Caco-2 (cell line): ENCODE results near the gene ADARB2. TPM values are rescaled to one million over a fixed set of nuclear protein-coding genes. Genes with fewer than 3 reads are reported as not detected.

Source experiments
- BruUV-seq: library from RNA; stranded (reverse); fragments of 400-500 nt; replicated peaks from 2 replicates; lab custom pipeline; 2021; lab: Mats Ljungman, UMichigan
- CTCF ChIA-PET: fragments of 300-600 bp; sonication (Branson Sonifier 250); formaldehyde crosslinking; loops from one replicate; lab custom pipeline; 2022; ENCODE audit warnings: antibody characterized with exemption; lab: Charles Lee
- POLR2A ChIA-PET: fragments of 300-600 bp; sonication (Branson Sonifier 250); formaldehyde crosslinking; loops from one replicate; lab custom pipeline; 2022; ENCODE audit warnings: antibody characterized with exemption; lab: Charles Lee
- DNase-seq, 2 experiments: peaks; one replicate each; pipeline versions ENCODE4 v3.0.0 to v3.0.0-alpha.2; 2020 to 2022
- H3K27me3 ChIP-seq: replicated peaks from 2 replicates; pipeline ENCODE4 v1.6.0; 2011; ENCODE audit warnings: low read length; ENCODE audit not compliant: control insufficient read depth, insufficient read depth
- H3K36me3 ChIP-seq: 2 replicates; pipeline ENCODE4 v1.5.1; 2011; ENCODE audit warnings: low read length; ENCODE audit not compliant: control insufficient read depth, insufficient read depth
- H3K4me1 ChIP-seq: fragments of 250-450 bp; sonication (Bioruptor Pico); 2 replicates; pipeline ENCODE4 v1.5.1; 2020; ENCODE audit warnings: mild to moderate bottlenecking
- H3K4me3 ChIP-seq: 2 replicates; pipeline ENCODE4 v1.5.1; 2011; ENCODE audit warnings: low read depth, mild to moderate bottlenecking, control low read depth, low read length
- H3K9me3 ChIP-seq: fragments of 250-450 bp; sonication (Bioruptor Pico); 2 replicates; pipeline ENCODE4 v1.5.1; 2020; ENCODE audit warnings: mild to moderate bottlenecking, moderate library complexity
- H3K27ac Mint-ChIP-seq: one replicate; pipeline ENCODE4 v1.8.0; 2022; ENCODE audit warnings: mixed read lengths; ENCODE audit not compliant: unreplicated experiment
- H3K27me3 Mint-ChIP-seq: one replicate; pipeline ENCODE4 v1.8.0; 2022; ENCODE audit warnings: mixed read lengths; ENCODE audit not compliant: insufficient read depth, unreplicated experiment
- H3K36me3 Mint-ChIP-seq: one replicate; pipeline ENCODE4 v1.8.0; 2022; ENCODE audit warnings: mild to moderate bottlenecking, mixed read lengths; ENCODE audit not compliant: insufficient read depth, unreplicated experiment
- H3K4me1 Mint-ChIP-seq: one replicate; pipeline ENCODE4 v1.8.0; 2022; ENCODE audit warnings: low read depth, mixed read lengths; ENCODE audit not compliant: unreplicated experiment
- H3K4me3 Mint-ChIP-seq: one replicate; pipeline ENCODE4 v1.8.0; 2022; ENCODE audit warnings: mild to moderate bottlenecking, moderate library complexity, mixed read lengths; ENCODE audit not compliant: unreplicated experiment
- H3K9me3 Mint-ChIP-seq: one replicate; pipeline ENCODE4 v1.8.0; 2022; ENCODE audit warnings: mixed read lengths; ENCODE audit not compliant: unreplicated experiment
- CTCF ChIP-seq, 2 experiments: fragments of 200-600 bp in 1 of 2; IDR thresholded peaks; 1 replicate in 1 of 2; 2 replicates in 1 of 2; pipeline versions ENCODE4 v1.5.1 to v1.8.0; 2011 to 2022; ENCODE audit warnings: antibody characterized with exemption in 1 of 2, control low read depth in 1 of 2, inconsistent platforms in 1 of 2, low read depth in 1 of 2, low read length in 1 of 2, mild to moderate bottlenecking in 1 of 2, moderate library complexity in 1 of 2; ENCODE audit not compliant: insufficient read depth in 1 of 2, severe bottlenecking in 1 of 2, unreplicated experiment in 1 of 2
- intact Hi-C: fragments of 100-400 bp; cut with micrococcal nuclease; formaldehyde crosslinking; loops from one replicate; pipeline ENCODE4 v1.10.0; 2022; ENCODE audit not compliant: unreplicated experiment
- total RNA-seq: library from RNA; stranded (reverse); gene quantifications from 2 replicates; pipeline ENCODE4 v1.2.3, GENCODE V29; 2022

Gene ADARB2
- total RNA-seq, 1 experiment from 2014 or later, result 0.27 TPM

- POLR2A ChIA-PET, result no interaction called here
- no peaks in the 10 kb centered on the region for H3K27me3 ChIP-seq
- no peaks in the 10 kb centered on the region for H3K9me3 Mint-ChIP-seq
- no peak for DNase-seq
- peaks cover 4% of the 10 kb centered on the region for H3K27me3 Mint-ChIP-seq
- H3K27ac Mint-ChIP-seq, result no peak overlapping the region
- no peaks in the 10 kb centered on the region for H3K9me3 ChIP-seq
- CTCF ChIA-PET, result no interaction called here
- no TSS peak for BruUV-seq
- peaks cover 7% of the 10 kb centered on the region for H3K4me1 Mint-ChIP-seq
- intact Hi-C loops, result loop anchor here (5.0 kb wide), 2 partner anchors 193 to 223 kb away; no protein-coding TSS in a partner anchor
- peaks cover 6% of the 10 kb centered on the region for H3K36me3 Mint-ChIP-seq
- H3K4me3 Mint-ChIP-seq, result no peak overlapping the region
- H3K4me1 ChIP-seq, result peaks cover under 1% of the 10 kb centered on the region
- H3K36me3 ChIP-seq, result no peaks in the 10 kb centered on the region
- H3K4me3 ChIP-seq, result no peak overlapping the region
- no peak for TF ChIP-seq CTCF (IDR thresholded peaks at IDR 0.05; ENCODE audit: insufficient read depth in 1 of 2, low read depth in 1 of 2, low read length in 1 of 2, severe bottlenecking in 1 of 2, unreplicated experiment in 1 of 2)
These were observed 371.6 kb downstream of the ADARB2 start for GRCh38 chr10:1365540-1366321.

GRCh38 chr10:1364151-1364910 lies 373.0 kb downstream of the ADARB2 start:
- Histone ChIP-seq H3K4me3 (no peak overlapping the region), H3K9me3 (no peaks in the 10 kb centered on the region), H3K36me3 (no peaks in the 10 kb centered on the region), H3K27me3 (no peaks in the 10 kb centered on the region), H3K4me1 (peaks cover 14% of the 10 kb centered on the region)
- peaks cover 13% of the 10 kb centered on the region for H3K4me1 Mint-ChIP-seq
- BruUV-seq, result no TSS peak
- POLR2A ChIA-PET, result no interaction called here
- CTCF ChIA-PET, result no interaction called here
- no peak overlapping the region for H3K4me3 Mint-ChIP-seq
- DNase-seq, result no peak
- H3K36me3 Mint-ChIP-seq, result peaks cover 6% of the 10 kb centered on the region
- no peak overlapping the region for H3K27ac Mint-ChIP-seq
- intact Hi-C loops, result no loop called here
- H3K9me3 Mint-ChIP-seq, result no peaks in the 10 kb centered on the region
- TF ChIP-seq CTCF (IDR thresholded peaks at IDR 0.05; ENCODE audit: insufficient read depth in 1 of 2, low read depth in 1 of 2, low read length in 1 of 2, severe bottlenecking in 1 of 2, unreplicated experiment in 1 of 2), result no peak
- no peaks in the 10 kb centered on the region for H3K27me3 Mint-ChIP-seq

DNA sequence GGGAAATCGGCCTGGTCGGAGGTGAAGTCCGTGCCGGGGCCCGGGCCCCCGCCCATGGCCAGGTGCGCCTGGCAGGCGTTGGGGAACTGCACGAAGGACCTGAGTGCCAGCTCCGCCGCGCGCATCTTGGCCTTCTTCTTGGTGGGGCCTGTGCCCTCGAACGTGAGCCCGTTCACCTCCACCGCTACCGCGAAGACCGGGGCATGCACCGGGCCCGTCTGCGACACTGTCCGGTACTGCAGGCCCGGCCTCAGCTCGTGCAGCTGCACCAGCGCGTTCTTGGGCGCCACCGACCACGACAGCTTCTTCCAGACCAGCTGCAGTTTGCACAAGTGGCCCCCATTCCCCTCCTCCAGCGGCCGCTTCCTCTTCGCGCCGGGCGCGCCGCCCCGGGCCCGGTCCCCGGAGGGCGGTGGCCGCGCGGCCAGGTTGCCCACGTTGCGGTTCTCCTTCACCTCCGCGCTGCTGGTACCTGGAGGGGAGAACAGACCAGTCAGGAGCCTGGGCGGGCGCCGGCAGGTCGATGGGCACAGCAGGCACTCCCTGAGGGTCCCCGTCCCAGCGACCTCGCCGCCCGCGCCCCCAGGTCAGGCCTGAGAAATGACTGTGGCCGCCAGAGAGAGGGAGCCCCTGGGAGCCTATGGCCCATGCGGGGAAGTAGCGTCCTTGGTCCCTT lies 373.7 kb downstream of the ADARB2 start:
- intact Hi-C loops, result no loop called here
- Mint-ChIP-seq H3K9me3 (no peaks in the 10 kb centered on the region), H3K4me1 (peaks cover 21% of the 10 kb centered on the region), H3K36me3 (peaks cover 5% of the 10 kb centered on the region), H3K27ac (no peak overlapping the region), H3K27me3 (no peaks in the 10 kb centered on the region), H3K4me3 (no peak overlapping the region)
- H3K36me3 ChIP-seq, result no peaks in the 10 kb centered on the region
- no peak overlapping the region for H3K4me3 ChIP-seq
- ChIA-PET CTCF (no interaction called here), POLR2A (no interaction called here)
- TF ChIP-seq CTCF (IDR thresholded peaks at IDR 0.05; ENCODE audit: insufficient read depth in 1 of 2, low read depth in 1 of 2, low read length in 1 of 2, severe bottlenecking in 1 of 2, unreplicated experiment in 1 of 2), result no peak
- no peaks in the 10 kb centered on the region for H3K27me3 ChIP-seq
- DNase-seq, result no peak
- peaks cover 22% of the 10 kb centered on the region for H3K4me1 ChIP-seq
- H3K9me3 ChIP-seq, result no peaks in the 10 kb centered on the region
- BruUV-seq, result no TSS peak
